Measurements from ENCODE around the gene ADORA2A. TPM values are rescaled to one million over a fixed set of nuclear protein-coding genes. Genes with fewer than 3 reads are reported as not detected.

ADORA2A gene
- total and polyA plus RNA-seq, 2 of the 13 experiments (the other 11 are each of a cell fraction or from before 2014, with no cell fraction given), result 3.3 to 5.0 TPM

- TF ChIP-seq NPAS2 (CRISPR knock-in tag; IDR thresholded peaks at IDR 0.05; ENCODE audit: borderline replicate concordance), result no peak
- TF ChIP-seq, protein P1, sequence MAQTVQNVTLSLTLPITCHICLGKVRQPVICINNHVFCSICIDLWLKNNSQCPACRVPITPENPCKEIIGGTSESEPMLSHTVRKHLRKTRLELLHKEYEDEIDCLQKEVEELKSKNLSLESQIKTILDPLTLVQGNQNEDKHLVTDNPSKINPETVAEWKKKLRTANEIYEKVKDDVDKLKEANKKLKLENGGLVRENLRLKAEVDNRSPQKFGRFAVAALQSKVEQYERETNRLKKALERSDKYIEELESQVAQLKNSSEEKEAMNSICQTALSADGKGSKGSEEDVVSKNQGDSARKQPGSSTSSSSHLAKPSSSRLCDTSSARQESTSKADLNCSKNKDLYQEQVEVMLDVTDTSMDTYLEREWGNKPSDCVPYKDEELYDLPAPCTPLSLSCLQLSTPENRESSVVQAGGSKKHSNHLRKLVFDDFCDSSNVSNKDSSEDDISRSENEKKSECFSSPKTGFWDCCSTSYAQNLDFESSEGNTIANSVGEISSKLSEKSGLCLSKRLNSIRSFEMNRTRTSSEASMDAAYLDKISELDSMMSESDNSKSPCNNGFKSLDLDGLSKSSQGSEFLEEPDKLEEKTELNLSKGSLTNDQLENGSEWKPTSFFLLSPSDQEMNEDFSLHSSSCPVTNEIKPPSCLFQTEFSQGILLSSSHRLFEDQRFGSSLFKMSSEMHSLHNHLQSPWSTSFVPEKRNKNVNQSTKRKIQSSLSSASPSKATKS (CRISPR knock-in tag; IDR thresholded peaks at IDR 0.05), result no peak
- TF ChIP-seq PHF8 (CRISPR knock-in tag; IDR thresholded peaks at IDR 0.05), result peak; percentile 26; the same call in 1 of the 2 replicates
- TF ChIP-seq TOPORS (CRISPR knock-in tag; IDR thresholded peaks at IDR 0.05), result 0 out of 2 replicates have a peak, but pooled peaks have one; percentile 71
- TF ChIP-seq ADNP (CRISPR knock-in tag; IDR thresholded peaks at IDR 0.05), result no peak
- TF ChIP-seq MBD4 (IDR thresholded peaks at IDR 0.05; ENCODE audit: borderline replicate concordance, low read length), result no peak
- TF ChIP-seq, protein P2, sequence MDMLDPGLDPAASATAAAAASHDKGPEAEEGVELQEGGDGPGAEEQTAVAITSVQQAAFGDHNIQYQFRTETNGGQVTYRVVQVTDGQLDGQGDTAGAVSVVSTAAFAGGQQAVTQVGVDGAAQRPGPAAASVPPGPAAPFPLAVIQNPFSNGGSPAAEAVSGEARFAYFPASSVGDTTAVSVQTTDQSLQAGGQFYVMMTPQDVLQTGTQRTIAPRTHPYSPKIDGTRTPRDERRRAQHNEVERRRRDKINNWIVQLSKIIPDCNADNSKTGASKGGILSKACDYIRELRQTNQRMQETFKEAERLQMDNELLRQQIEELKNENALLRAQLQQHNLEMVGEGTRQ (IDR thresholded peaks at IDR 0.05; ENCODE audit: low read depth, low read length), result no peak
- TF ChIP-seq, protein P2 (CRISPR knock-in tag; IDR thresholded peaks at IDR 0.05; ENCODE audit: borderline replicate concordance), result no peak
- TF ChIP-seq MXD4 (CRISPR knock-in tag; IDR thresholded peaks at IDR 0.05), result no peak
- no peak for TF ChIP-seq ELF1 (CRISPR knock-in tag; IDR thresholded peaks at IDR 0.05)
- no peak for TF ChIP-seq POLR2AphosphoS2 (IDR thresholded peaks at IDR 0.05; ENCODE audit: low read depth, low read length)
- TF ChIP-seq ZNF510 (CRISPR knock-in tag; IDR thresholded peaks at IDR 0.05; ENCODE audit: low read depth), result no peak
- no peak for TF ChIP-seq ZNF224 (CRISPR knock-in tag; IDR thresholded peaks at IDR 0.05)
- peak; percentile 10; the same call in 1 of the 2 replicates for TF ChIP-seq ATF2 (CRISPR knock-in tag; IDR thresholded peaks at IDR 0.05)
- no peak for TF ChIP-seq ZNF775 (CRISPR knock-in tag; IDR thresholded peaks at IDR 0.05; ENCODE audit: borderline replicate concordance)
- TF ChIP-seq NFE2L2 (IDR thresholded peaks at IDR 0.05; ENCODE audit: low read length), result no peak
- TF ChIP-seq ZNF790 (CRISPR knock-in tag; IDR thresholded peaks at IDR 0.05; ENCODE audit: borderline replicate concordance), result no peak
- TF ChIP-seq SMAD9 (CRISPR knock-in tag; IDR thresholded peaks at IDR 0.05), result no peak
- no peak for TF ChIP-seq ZNF292 (CRISPR knock-in tag; IDR thresholded peaks at IDR 0.05; ENCODE audit: borderline replicate concordance, low read depth)
- TF ChIP-seq ZFP1 (CRISPR knock-in tag; IDR thresholded peaks at IDR 0.05), result no peak
- TF ChIP-seq ZNF343 (CRISPR knock-in tag; IDR thresholded peaks at IDR 0.05), result no peak
- TF ChIP-seq ZNF138 (CRISPR knock-in tag; IDR thresholded peaks at IDR 0.05; ENCODE audit: low read depth), result no peak
- TF ChIP-seq KLF13 (CRISPR knock-in tag; IDR thresholded peaks at IDR 0.05), result no peak
- peak; percentile 27; the same call in 1 of the 2 replicates for TF ChIP-seq ATF7-NPFF (CRISPR knock-in tag; IDR thresholded peaks at IDR 0.05; ENCODE audit: low read depth)
- no peak for TF ChIP-seq JUND (CRISPR knock-in tag; IDR thresholded peaks at IDR 0.05)
- TF ChIP-seq PPARG (CRISPR knock-in tag; conservative IDR thresholded peaks at IDR 0.05), result 0 out of 2 replicates have a peak, but pooled peaks have one; percentile 9
- no peak for TF ChIP-seq ZFP62 (CRISPR knock-in tag; IDR thresholded peaks at IDR 0.05)
These were observed 3.1 kb upstream of the ADORA2A start (continued) for GRCh38 chr22:24424001-24424900.

All from HepG2 (cell line).